Hematopoietic multipotent progenitor cell treated with erythropoietin and hydrocortisone succinate and interleukin-3 and kit ligand, for 8 days (in vitro differentiated cells): ENCODE data around the gene PLEKHD1.
"Not testable (repeated sequence)": the region's sequence is repeated elsewhere in the genome, so short reads cannot be mapped to it uniquely, and the experiment has no call there.

Experiments used
- DNase-seq: peaks from one replicate; pipeline ENCODE4 v3.0.0-alpha.2; 2015

PLEKHD1 gene

GRCh38 chr14:69483765-69484443, 624 bp upstream of the PLEKHD1 start:
- no peak for DNase-seq

GRCh38 chr14:69485315-69485660, 760 bp downstream of the PLEKHD1 start:
- no peak for DNase-seq

- no peak for DNase-seq
Measured at GRCh38 chr14:69485701-69486100, 1.2 kb downstream of the PLEKHD1 start.

- no peak for DNase-seq
Measured at GRCh38 chr14:69487226-69487625, 2.7 kb downstream of the PLEKHD1 start.

- no peak for DNase-seq
Measured at GRCh38 chr14:69487771-69488170, 3.2 kb downstream of the PLEKHD1 start.

GRCh38 chr14:69489495-69489894, 5.0 kb downstream of the PLEKHD1 start:
- DNase-seq, result no peak

GRCh38 chr14:69490219-69490918, 5.8 kb downstream of the PLEKHD1 start:
- no peak for DNase-seq

GRCh38 chr14:69491193-69491592, 6.7 kb downstream of the PLEKHD1 start:
- DNase-seq, result no peak

GRCh38 chr14:69493038-69493437, 8.5 kb downstream of the PLEKHD1 start:
- no peak for DNase-seq

- DNase-seq, result no peak
Measured at GRCh38 chr14:69493791-69494190, 9.3 kb downstream of the PLEKHD1 start.

- no peak for DNase-seq
Measured at GRCh38 chr14:69495341-69495921, 10.9 kb downstream of the PLEKHD1 start.

GRCh38 chr14:69497866-69498265, 13.3 kb downstream of the PLEKHD1 start:
- not testable (repeated sequence) for DNase-seq

GRCh38 chr14:69498286-69498685, 13.8 kb downstream of the PLEKHD1 start:
- not testable (repeated sequence) for DNase-seq

GRCh38 chr14:69499436-69499835, 14.9 kb downstream of the PLEKHD1 start:
- DNase-seq, result no peak

GRCh38 chr14:69500096-69500495, 15.6 kb downstream of the PLEKHD1 start:
- DNase-seq, result no peak

- DNase-seq, result no peak
Measured at GRCh38 chr14:69500736-69501135, 16.2 kb downstream of the PLEKHD1 start.

- no peak for DNase-seq
Measured at GRCh38 chr14:69501423-69501838, 16.9 kb downstream of the PLEKHD1 start.

- DNase-seq, result no peak
Measured at GRCh38 chr14:69504775-69505174, 20.2 kb downstream of the PLEKHD1 start.

- no peak for DNase-seq
Measured at GRCh38 chr14:69505338-69506240, 21.1 kb downstream of the PLEKHD1 start.

GRCh38 chr14:69506241-69506595, 21.7 kb downstream of the PLEKHD1 start:
- no peak for DNase-seq

- DNase-seq, result no peak
Measured at GRCh38 chr14:69518289-69519101, 34.0 kb downstream of the PLEKHD1 start.
